HG03354 (cell line): Measurements from ENCODE around the gene DPYSL4.

ENCODE experiments used
- ATAC-seq: cut with Tn5 transposase; IDR thresholded peaks from one replicate; pipeline ENCODE4 v1.9.1; 2021; ENCODE audit warnings: mild to moderate bottlenecking; ENCODE audit not compliant: unreplicated experiment, poor library complexity, severe bottlenecking

The DPYSL4 gene

GRCh38 chr10:132189810-132190422 is 3.2 kb downstream of the DPYSL4 start:
- ATAC-seq, result no peak

GRCh38 chr10:132192076-132192975 is 5.6 kb downstream of the DPYSL4 start:
- ATAC-seq, result no peak

DNA sequence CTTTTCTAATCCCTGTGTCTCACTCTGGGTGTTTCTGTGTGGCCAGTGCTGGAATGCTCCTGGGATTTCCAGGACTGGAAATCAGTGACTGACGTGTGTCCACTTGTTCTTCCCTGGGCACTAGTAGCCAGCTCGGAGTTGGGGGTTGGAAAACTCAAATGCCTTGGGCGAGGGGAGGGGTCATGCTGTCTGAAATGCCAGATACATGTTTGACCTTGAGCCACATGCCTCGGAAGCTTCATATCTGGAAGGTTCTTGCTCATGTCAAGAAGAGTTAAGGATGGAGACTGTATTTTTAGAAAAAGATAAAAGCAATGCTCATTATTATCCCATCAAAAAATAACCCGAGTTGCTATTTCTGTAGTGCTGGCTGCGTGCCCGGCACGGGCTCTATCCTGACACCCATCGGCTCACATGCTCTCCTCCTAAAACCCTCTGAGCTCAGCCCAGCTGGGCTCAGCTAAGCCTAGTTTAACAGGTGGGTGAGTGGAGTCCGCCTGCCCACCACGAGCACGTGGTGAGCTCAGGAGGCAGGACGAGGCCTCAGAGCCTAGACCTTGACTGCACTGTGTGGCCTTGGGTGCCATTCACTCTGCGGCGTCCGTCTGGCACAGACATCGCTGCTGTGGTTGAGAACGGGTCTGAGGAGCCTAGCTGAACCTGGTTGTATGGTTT is 6.4 kb downstream of the DPYSL4 start:
- no peak for ATAC-seq

- ATAC-seq, result no peak
These were observed 7.3 kb downstream of the DPYSL4 start for GRCh38 chr10:132193907-132194552.

GRCh38 chr10:132194726-132195125 is 8.0 kb downstream of the DPYSL4 start:
- ATAC-seq, result no peak

DNA sequence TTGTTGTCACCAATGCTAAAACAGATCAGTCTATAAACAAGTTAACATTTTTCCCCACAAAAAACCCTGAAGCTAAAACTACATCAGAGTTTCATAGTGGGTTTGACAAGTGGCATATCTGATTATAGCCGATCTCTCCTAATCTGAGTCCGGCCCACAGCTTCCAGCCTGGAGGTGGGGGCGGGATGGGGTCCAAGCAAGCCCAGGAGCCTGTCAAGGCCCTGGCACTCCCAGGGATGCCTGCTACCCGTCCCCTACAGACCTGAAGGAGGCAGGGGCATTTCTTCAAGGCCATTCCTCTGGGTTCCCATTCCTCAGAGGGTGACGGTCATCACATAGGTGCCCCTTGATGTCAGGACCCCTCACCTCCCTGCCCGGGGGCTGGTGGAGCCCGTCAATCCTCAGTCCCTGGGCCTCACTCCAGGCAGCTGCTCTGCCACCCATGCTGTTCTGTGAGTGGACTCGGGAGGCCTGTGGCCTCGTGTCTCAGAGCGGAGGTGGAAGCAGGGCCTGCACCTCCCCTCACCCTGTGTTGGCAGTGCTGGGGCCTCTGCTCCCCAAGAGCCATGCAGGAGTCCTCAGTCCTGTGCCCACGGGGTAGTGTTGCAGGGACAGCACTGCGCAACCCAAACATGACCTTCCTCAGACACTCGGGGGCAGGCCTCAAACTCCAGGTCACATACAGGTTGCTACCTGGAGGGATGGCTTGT is 8.8 kb downstream of the DPYSL4 start:
- no peak for ATAC-seq

- ATAC-seq, result no peak
These were observed 9.7 kb downstream of the DPYSL4 start for GRCh38 chr10:132196178-132197113.

DNA sequence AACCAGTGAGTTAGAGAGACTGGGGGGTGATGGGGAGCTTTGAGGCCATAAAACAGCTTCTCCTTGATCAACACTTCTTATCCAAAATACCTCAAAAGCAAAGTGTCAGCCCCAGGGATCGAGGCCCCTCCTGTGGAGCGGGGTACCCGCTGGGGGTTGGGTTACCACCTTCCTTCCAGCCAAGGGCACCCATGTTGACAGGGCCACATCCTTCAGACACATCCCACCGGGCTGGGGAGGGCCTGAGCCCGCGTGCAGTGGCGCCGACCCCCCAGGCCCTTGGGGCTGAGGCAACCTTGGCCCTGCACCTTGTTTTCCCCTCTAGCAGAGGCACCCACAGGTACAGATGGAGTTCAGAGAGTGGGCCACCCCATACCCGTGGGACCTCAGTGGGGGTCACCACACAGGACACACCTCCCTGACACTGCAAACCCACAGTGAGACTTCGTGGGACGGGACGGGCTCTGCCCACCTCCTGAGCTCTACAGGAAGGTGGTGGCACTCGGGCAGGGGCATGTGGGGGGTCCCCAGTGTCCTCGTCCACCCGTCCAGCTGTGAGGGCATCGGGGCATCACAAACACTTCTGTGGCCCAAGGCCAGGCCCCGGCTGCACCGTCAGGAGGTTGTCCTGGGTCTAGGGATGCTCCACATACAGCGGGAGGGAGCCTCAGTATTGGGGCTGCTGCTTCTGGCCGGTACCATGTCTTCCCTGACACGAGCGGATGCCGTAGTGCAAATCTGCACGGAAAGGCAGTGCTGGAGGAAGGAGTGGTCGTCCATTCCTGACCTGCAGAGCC is 10.7 kb downstream of the DPYSL4 start:
- ATAC-seq, result no peak

DNA sequence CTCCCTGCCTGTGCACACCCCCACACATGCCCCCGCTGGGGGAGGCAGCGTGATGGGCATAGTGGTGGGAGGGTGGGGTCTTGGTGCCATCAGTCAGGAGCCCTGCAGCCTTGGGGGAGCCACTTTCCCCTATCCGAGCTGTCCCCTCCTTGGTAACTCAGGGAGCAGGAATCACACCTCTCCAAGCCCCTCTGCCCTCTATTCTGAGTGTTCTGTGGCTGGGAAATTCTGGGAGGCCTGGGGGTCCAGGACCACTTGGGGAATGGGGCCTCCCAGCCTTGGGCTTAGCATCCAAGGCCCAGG is 11.3 kb downstream of the DPYSL4 start:
- no peak for ATAC-seq

- no peak for ATAC-seq
These were observed 11.8 kb downstream of the DPYSL4 start for GRCh38 chr10:132198381-132199181.

DNA sequence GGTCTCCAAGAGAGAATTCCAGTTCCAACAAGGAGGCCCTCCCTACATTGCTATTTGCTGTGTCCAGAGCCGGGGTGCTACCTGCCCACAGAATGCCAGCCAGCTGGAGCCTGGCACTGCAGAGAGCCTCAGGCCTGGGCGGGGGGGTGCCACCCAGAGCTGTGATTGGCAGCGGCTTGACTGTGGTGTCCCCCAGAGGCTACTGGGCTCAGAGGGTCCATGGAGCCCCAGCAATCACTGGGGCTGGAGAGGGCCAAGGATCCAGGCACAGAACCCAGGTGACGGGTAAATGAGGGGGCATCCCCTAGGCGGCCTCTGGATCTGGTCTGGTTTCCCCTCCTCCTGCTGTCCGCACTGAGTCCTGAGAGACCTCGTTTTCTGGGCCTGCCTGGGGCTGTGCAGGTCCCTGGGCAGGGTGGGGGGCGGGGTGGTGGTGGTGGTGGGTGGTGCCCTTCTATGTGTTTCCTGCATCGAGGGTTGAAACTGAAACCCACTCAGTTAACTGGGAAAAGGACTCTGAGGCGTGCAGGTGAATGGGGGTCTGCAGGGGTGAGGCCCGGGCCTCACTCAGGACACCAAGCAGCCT is 12.6 kb downstream of the DPYSL4 start:
- no peak for ATAC-seq

GRCh38 chr10:132199854-132200311 is 13.1 kb downstream of the DPYSL4 start:
- ATAC-seq, result no peak

DNA sequence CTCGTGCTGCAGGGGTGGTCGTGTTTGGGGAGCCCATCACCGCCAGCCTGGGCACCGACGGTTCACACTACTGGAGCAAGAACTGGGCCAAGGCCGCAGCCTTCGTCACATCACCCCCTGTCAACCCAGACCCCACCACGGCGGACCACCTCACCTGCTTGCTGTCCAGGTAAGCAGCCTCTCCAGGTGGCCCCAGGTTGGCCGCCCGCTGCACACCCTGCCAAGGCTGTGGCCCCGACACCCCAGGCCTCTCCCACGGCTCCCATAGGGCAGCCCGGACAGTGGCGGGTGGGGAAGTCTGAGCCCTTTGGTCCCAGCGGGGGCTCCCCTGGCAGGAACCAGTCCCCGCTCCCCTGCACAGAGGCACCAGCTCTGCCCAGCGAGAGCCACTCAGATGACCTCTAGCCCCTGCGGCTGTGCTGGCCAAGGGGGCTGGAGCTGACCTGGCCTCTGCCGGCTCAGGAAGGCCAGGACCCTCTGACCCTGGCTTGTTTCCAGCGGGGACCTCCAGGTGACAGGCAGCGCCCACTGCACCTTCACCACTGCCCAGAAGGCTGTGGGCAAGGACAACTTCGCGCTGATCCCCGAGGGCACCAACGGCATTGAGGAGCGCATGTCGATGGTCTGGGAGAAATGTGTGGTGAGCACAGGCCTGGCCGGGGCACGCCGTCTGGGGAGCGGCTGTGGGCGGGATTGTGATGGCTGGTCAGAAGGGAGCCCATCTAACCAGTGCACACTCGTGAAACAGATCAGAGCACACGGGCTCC is 13.8 kb downstream of the DPYSL4 start:
- ATAC-seq, result no peak

GRCh38 chr10:132201111-132201969 is 14.6 kb downstream of the DPYSL4 start:
- no peak for ATAC-seq
